B cell (primary cell): ENCODE results near the gene PKIG.

Source experiments
- CTCF ChIP-seq: fragments of 200-600 bp; IDR thresholded peaks from one replicate; pipeline ENCODE4 v1.8.0; 2022; ENCODE audit warnings: antibody characterized with exemption, mild to moderate bottlenecking
- EZH2 ChIP-seq: IDR thresholded peaks from 2 replicates; pipeline ENCODE4 v1.6.1; 2012; ENCODE audit warnings: borderline replicate concordance, low read depth, mild to moderate bottlenecking, moderate library complexity, low read length; ENCODE audit not compliant: insufficient read depth, poor library complexity, severe bottlenecking

- TF ChIP-seq CTCF (no peak), EZH2 (no peak)
Measured at GRCh38 chr20:44618318-44618731, 35.9 kb downstream of the PKIG start.
